ENCODE measurements around the gene TSTD1.
"Not testable (repeated sequence)": the region's sequence is repeated elsewhere in the genome, so short reads cannot be mapped to it uniquely, and the experiment has no call there.

TSTD1 gene

GRCh38 chr1:161012420-161012819 lies 26.3 kb downstream of the TSTD1 start:
- Mint-ChIP-seq H3K36me3 (no peaks in the 10 kb centered on the region), H3K27me3 (no peaks in the 10 kb centered on the region), H3K9me3 (no peaks in the 10 kb centered on the region), H3K4me1 (peaks cover 35% of the 10 kb centered on the region), H3K27ac (peak overlapping the region; percentile 82), H3K4me3 (no peak overlapping the region)

- Mint-ChIP-seq H3K4me3 (no peak overlapping the region), H3K9me3 (no peaks in the 10 kb centered on the region), H3K27me3 (no peaks in the 10 kb centered on the region), H3K36me3 (no peaks in the 10 kb centered on the region), H3K27ac (no peak overlapping the region), H3K4me1 (peaks cover 30% of the 10 kb centered on the region)
These were observed 29.1 kb downstream of the TSTD1 start for GRCh38 chr1:161009602-161010211.

- Mint-ChIP-seq H3K27me3 (no peaks in the 10 kb centered on the region), H3K4me1 (peaks cover 27% of the 10 kb centered on the region), H3K36me3 (no peaks in the 10 kb centered on the region), H3K9me3 (no peaks in the 10 kb centered on the region), H3K4me3 (no peak overlapping the region), H3K27ac (peak overlapping the region; percentile 46)
These were observed 29.8 kb downstream of the TSTD1 start for GRCh38 chr1:161008869-161009510.

GRCh38 chr1:161007369-161007768 lies 31.4 kb downstream of the TSTD1 start:
- Mint-ChIP-seq H3K27ac (no peak overlapping the region), H3K4me3 (no peak overlapping the region), H3K36me3 (no peaks in the 10 kb centered on the region), H3K4me1 (peaks cover 16% of the 10 kb centered on the region), H3K9me3 (no peaks in the 10 kb centered on the region), H3K27me3 (no peaks in the 10 kb centered on the region)

- Mint-ChIP-seq H3K4me3 (no peak overlapping the region), H3K36me3 (no peaks in the 10 kb centered on the region), H3K9me3 (no peaks in the 10 kb centered on the region), H3K27ac (no peak overlapping the region), H3K27me3 (no peaks in the 10 kb centered on the region), H3K4me1 (peaks cover 10% of the 10 kb centered on the region)
These were observed 32.2 kb downstream of the TSTD1 start for GRCh38 chr1:161006563-161006962.

- Mint-ChIP-seq H3K36me3 (no peaks in the 10 kb centered on the region), H3K9me3 (no peaks in the 10 kb centered on the region), H3K27me3 (no peaks in the 10 kb centered on the region), H3K4me1 (peaks cover 9% of the 10 kb centered on the region), H3K4me3 (no peak overlapping the region), H3K27ac (peak overlapping the region; percentile 79)
These were observed 37.2 kb downstream of the TSTD1 start for GRCh38 chr1:161001525-161001924.

- Mint-ChIP-seq H3K27ac (no peak overlapping the region), H3K4me3 (no peak overlapping the region), H3K4me1 (peaks cover 12% of the 10 kb centered on the region), H3K9me3 (no peaks in the 10 kb centered on the region), H3K36me3 (no peaks in the 10 kb centered on the region), H3K27me3 (no peaks in the 10 kb centered on the region)
These were observed 37.9 kb downstream of the TSTD1 start for GRCh38 chr1:161000736-161001480.

- Mint-ChIP-seq H3K4me3 (no peak overlapping the region), H3K36me3 (no peaks in the 10 kb centered on the region), H3K27ac (no peak overlapping the region), H3K27me3 (no peaks in the 10 kb centered on the region), H3K9me3 (no peaks in the 10 kb centered on the region), H3K4me1 (peaks cover 12% of the 10 kb centered on the region)
These were observed 39.4 kb downstream of the TSTD1 start for GRCh38 chr1:160999376-160999775.

- no peaks in the 10 kb centered on the region for H3K9me3 Mint-ChIP-seq
- H3K36me3 Mint-ChIP-seq = no peaks in the 10 kb centered on the region
- peak overlapping the region; percentile 61 for H3K27ac Mint-ChIP-seq
- H3K4me3 Mint-ChIP-seq = no peak overlapping the region
- H3K4me1 Mint-ChIP-seq = peaks cover 12% of the 10 kb centered on the region
- H3K27me3 Mint-ChIP-seq = no peaks in the 10 kb centered on the region
These were observed 41.3 kb downstream of the TSTD1 start for GRCh38 chr1:160997323-160998038.

- Mint-ChIP-seq H3K9me3 (no peaks in the 10 kb centered on the region), H3K4me1 (peaks cover 12% of the 10 kb centered on the region), H3K27ac (no peak overlapping the region), H3K27me3 (no peaks in the 10 kb centered on the region), H3K4me3 (no peak overlapping the region), H3K36me3 (no peaks in the 10 kb centered on the region)
These were observed 42.6 kb downstream of the TSTD1 start for GRCh38 chr1:160996178-160996577.

- Mint-ChIP-seq H3K27ac (no peak overlapping the region), H3K4me3 (no peak overlapping the region), H3K4me1 (peaks cover 12% of the 10 kb centered on the region), H3K9me3 (no peaks in the 10 kb centered on the region), H3K36me3 (no peaks in the 10 kb centered on the region), H3K27me3 (no peaks in the 10 kb centered on the region)
These were observed 45.1 kb downstream of the TSTD1 start for GRCh38 chr1:160993544-160994193.

- not testable (repeated sequence) for H3K4me3 Mint-ChIP-seq, H3K27ac Mint-ChIP-seq, H3K36me3 Mint-ChIP-seq, H3K9me3 Mint-ChIP-seq, H3K4me1 Mint-ChIP-seq, H3K27me3 Mint-ChIP-seq
These were observed 46.7 kb downstream of the TSTD1 start for GRCh38 chr1:160992036-160992435.

Data from activated naive CD4-positive, alpha-beta T cell treated with anti-CD3 and anti-CD28 coated beads, Interleukin-2, amount 50 U/mL, for 24 hours (primary cell).